Activated T-helper 1 cell treated with anti-CD3 and anti-CD28 coated beads, Interleukin-12 subunit alpha, Interleukin-12 subunit beta, Interleukin-2, Interleukin-4 antibody, amounts not matched to agents 30 ng/mL and 10 ng/mL and 1 ng/mL, durations not matched to agents 14 hours and 24 hours and 36 hours (primary cell): Measurements from ENCODE around the gene AFAP1L2. TPM values are rescaled to one million over a fixed set of nuclear protein-coding genes. Genes with fewer than 3 reads are reported as not detected.

Source experiments
- DNase-seq: peaks from one replicate; pipeline ENCODE4 v3.0.0; 2021; ENCODE audit warnings: low spot score
- H3K27ac Mint-ChIP-seq: one replicate; pipeline ENCODE4 v1.8.0; 2021; ENCODE audit warnings: mild to moderate bottlenecking, mixed read lengths
- H3K27me3 Mint-ChIP-seq: one replicate; pipeline ENCODE4 v1.8.0; 2022; ENCODE audit warnings: mild to moderate bottlenecking, moderate library complexity, mixed read lengths; ENCODE audit not compliant: insufficient read depth
- H3K36me3 Mint-ChIP-seq: one replicate; pipeline ENCODE4 v1.8.0; 2021; ENCODE audit warnings: low read depth, mixed read lengths
- H3K4me1 Mint-ChIP-seq: one replicate; pipeline ENCODE4 v1.8.0; 2021; ENCODE audit warnings: low read depth, mixed read lengths
- H3K4me3 Mint-ChIP-seq: one replicate; pipeline ENCODE4 v1.8.0; 2021; ENCODE audit warnings: mild to moderate bottlenecking, moderate library complexity, mixed read lengths
- H3K9me3 Mint-ChIP-seq: one replicate; pipeline ENCODE4 v1.8.0; 2021; ENCODE audit warnings: mixed read lengths
- intact Hi-C: fragments of 100-400 bp; cut with micrococcal nuclease; formaldehyde crosslinking; loops from one replicate; pipeline ENCODE4 v1.15.1; 2024
- total RNA-seq: library from RNA; stranded (reverse); gene quantifications from 2 replicates; pipeline ENCODE4 v1.2.3, GENCODE V29; 2022

Gene AFAP1L2
- total RNA-seq, 1 donor from 2014 or later: 3.7 TPM

- peaks cover 2% of the 10 kb centered on the region for H3K27me3 Mint-ChIP-seq
- H3K9me3 Mint-ChIP-seq: no peaks in the 10 kb centered on the region
- H3K27ac Mint-ChIP-seq: no peak overlapping the region
- H3K4me3 Mint-ChIP-seq: no peak overlapping the region
- H3K4me1 Mint-ChIP-seq: no peaks in the 10 kb centered on the region
- H3K36me3 Mint-ChIP-seq: no peaks in the 10 kb centered on the region
- no peak for DNase-seq
- intact Hi-C loops: no loop called here
Observed at GRCh38 chr10:114288424-114289095, 115.7 kb downstream of the AFAP1L2 start.

DNA sequence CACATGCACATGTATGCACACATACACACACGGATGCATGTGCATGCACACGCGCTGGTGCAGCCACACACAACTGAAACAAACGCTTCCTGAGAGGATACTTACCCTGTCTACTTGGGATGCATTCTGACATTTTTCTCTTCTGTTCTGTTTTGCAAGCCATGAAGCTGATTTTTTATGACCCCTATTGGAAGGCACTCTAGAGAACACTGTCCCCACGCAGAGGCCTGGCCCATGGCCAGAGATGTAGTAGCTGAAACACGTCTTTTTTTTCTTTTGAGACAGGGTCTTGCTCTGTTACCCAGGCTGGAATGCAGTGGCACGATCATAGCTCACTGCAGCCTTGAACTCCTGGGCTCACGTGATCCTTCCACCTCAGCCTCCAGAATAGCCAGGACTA, 117.4 kb downstream of the AFAP1L2 start:
- intact Hi-C loops: no loop called here
- Mint-ChIP-seq H3K4me3 (no peak overlapping the region), H3K36me3 (no peaks in the 10 kb centered on the region), H3K27me3 (no peaks in the 10 kb centered on the region), H3K9me3 (no peaks in the 10 kb centered on the region), H3K27ac (no peak overlapping the region), H3K4me1 (no peaks in the 10 kb centered on the region)
- no peak for DNase-seq

- no peak for DNase-seq
- Mint-ChIP-seq H3K4me1 (no peaks in the 10 kb centered on the region), H3K27me3 (no peaks in the 10 kb centered on the region), H3K9me3 (no peaks in the 10 kb centered on the region), H3K27ac (no peak overlapping the region), H3K36me3 (no peaks in the 10 kb centered on the region), H3K4me3 (no peak overlapping the region)
- intact Hi-C loops: no loop called here
Observed at GRCh38 chr10:114285961-114286441, 118.3 kb downstream of the AFAP1L2 start.

DNA sequence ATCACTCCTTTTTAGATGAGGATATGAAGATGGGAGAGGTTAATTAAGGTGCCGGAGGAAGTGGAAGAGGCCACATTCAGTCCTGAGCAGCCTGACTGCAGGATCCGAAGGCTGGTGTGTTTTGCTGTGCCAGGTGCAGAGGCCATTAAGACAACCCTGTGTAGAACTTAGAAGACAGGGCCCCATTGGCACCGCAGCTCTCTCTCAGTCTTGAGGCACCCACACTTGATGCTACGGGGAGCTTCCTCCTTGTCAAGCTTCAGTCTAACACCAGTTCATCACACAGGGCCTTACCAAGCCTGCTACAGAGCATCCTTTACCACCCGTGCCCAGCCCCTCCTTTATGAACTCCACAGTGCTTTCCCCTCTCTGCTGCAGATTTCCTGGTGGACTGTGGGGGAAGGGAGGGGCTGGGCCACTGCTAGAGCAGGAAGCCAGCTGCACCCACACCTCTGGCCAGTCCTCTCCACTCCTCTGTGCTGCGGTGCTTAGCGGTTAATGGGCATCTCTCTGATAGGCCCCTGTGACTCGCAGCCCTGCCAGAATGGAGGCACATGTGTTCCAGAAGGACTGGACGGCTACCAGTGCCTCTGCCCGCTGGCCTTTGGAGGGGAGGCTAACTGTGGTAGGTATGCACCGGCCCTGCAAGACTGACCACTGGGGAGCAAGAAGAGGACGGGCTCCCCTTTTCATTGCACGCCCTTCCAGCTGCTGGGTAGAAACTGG, 119.8 kb downstream of the AFAP1L2 start:
- no peaks in the 10 kb centered on the region for H3K4me1 Mint-ChIP-seq
- no peaks in the 10 kb centered on the region for H3K9me3 Mint-ChIP-seq
- no peak overlapping the region for H3K27ac Mint-ChIP-seq
- DNase-seq: no peak
- H3K27me3 Mint-ChIP-seq: no peaks in the 10 kb centered on the region
- no peaks in the 10 kb centered on the region for H3K36me3 Mint-ChIP-seq
- intact Hi-C loops: no loop called here
- H3K4me3 Mint-ChIP-seq: no peak overlapping the region

GRCh38 chr10:114283535-114284234, 120.6 kb downstream of the AFAP1L2 start:
- Mint-ChIP-seq H3K4me1 (no peaks in the 10 kb centered on the region), H3K4me3 (no peak overlapping the region), H3K36me3 (no peaks in the 10 kb centered on the region), H3K9me3 (no peaks in the 10 kb centered on the region), H3K27me3 (peaks cover under 1% of the 10 kb centered on the region), H3K27ac (no peak overlapping the region)
- intact Hi-C loops: no loop called here
- DNase-seq: no peak

DNA sequence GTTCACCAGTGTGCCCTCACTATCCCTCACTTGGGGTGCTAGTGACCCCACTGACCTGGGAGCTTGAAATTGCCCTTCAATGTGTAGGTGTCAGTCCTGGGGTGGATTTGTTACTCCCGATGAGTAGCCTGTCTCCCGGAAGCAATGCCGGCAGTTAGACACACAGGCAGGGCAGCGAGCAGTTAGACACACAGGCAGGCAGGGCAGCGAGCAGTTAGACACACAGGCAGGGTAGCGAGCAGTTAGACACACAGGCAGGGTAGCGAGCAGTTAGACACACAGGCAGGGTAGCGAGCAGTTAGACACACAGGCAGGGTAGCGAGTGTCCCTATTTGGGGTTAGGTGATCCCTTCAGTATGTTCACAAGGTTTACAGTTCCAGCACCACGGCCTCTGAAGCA, 121.2 kb downstream of the AFAP1L2 start:
- DNase-seq: no peak
- H3K4me1 Mint-ChIP-seq: no peaks in the 10 kb centered on the region
- H3K36me3 Mint-ChIP-seq: no peaks in the 10 kb centered on the region
- no peaks in the 10 kb centered on the region for H3K9me3 Mint-ChIP-seq
- H3K27me3 Mint-ChIP-seq: peaks cover 2% of the 10 kb centered on the region
- intact Hi-C loops: no loop called here
- H3K27ac Mint-ChIP-seq: no peak overlapping the region
- no peak overlapping the region for H3K4me3 Mint-ChIP-seq

DNA sequence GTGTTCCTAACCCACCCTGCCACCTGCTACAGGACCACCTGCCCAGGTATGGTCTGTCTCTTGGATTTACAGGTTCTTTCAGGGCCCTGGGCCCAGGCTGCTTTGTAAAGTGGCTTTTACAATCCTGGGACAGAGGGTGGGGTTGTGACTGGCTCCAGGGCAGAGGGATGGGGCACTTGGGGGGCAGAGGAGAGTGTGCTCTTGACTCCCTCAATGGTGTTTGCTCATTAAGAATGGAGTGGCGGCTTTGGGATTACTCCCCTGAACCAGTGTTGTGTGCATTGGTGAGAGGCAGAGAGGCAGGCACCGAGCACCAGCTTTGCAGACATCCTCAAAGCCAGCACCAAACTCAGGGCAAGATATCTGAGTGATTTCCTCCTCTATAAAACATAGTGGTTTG, 121.8 kb downstream of the AFAP1L2 start:
- Mint-ChIP-seq H3K36me3 (no peaks in the 10 kb centered on the region), H3K27ac (no peak overlapping the region), H3K27me3 (peaks cover 2% of the 10 kb centered on the region), H3K4me3 (no peak overlapping the region), H3K9me3 (no peaks in the 10 kb centered on the region), H3K4me1 (no peaks in the 10 kb centered on the region)
- no peak for DNase-seq
- intact Hi-C loops: no loop called here

DNA sequence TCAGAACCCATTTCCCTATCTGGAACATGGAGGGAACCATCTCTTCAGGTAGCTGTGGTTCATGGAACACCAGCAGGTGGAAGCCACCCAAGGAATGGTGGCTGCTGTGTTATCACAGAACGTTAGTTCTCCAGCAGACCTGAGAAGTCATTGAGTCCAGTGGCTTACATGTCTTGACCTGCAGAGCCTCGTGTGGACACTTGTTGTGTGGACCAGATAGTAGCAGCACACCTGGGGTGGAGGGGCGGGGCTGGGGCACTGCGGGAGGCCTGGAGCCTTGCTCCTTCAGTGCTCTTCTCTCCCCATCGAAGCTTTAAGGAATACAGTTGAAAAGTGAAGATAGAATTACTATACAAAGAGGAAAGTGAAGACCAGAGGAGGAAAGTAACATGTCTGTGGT, 122.8 kb downstream of the AFAP1L2 start:
- Mint-ChIP-seq H3K27me3 (peaks cover 2% of the 10 kb centered on the region), H3K9me3 (no peaks in the 10 kb centered on the region), H3K4me3 (no peak overlapping the region), H3K27ac (no peak overlapping the region), H3K36me3 (no peaks in the 10 kb centered on the region), H3K4me1 (no peaks in the 10 kb centered on the region)
- intact Hi-C loops: no loop called here
- DNase-seq: no peak

DNA sequence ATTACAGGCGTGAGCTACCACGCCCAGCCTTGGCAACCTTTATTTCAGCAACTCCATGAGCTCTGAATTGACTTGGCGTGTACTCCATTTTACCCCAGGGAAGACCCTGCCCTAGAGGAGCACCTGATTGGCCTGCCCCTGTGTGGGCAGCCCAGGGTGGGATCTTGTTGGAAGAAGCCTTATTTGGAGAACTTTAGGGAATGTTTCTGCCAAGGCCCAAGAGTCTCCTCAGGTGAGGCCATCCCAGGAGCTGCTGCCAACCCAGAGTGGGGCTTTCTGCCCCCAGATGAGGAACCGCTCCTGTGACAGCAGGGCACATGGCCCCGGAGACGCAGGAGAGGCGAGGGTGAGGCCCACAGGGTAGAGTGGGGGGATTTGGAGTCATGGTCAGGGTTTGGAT, 123.3 kb downstream of the AFAP1L2 start:
- intact Hi-C loops: no loop called here

DNA sequence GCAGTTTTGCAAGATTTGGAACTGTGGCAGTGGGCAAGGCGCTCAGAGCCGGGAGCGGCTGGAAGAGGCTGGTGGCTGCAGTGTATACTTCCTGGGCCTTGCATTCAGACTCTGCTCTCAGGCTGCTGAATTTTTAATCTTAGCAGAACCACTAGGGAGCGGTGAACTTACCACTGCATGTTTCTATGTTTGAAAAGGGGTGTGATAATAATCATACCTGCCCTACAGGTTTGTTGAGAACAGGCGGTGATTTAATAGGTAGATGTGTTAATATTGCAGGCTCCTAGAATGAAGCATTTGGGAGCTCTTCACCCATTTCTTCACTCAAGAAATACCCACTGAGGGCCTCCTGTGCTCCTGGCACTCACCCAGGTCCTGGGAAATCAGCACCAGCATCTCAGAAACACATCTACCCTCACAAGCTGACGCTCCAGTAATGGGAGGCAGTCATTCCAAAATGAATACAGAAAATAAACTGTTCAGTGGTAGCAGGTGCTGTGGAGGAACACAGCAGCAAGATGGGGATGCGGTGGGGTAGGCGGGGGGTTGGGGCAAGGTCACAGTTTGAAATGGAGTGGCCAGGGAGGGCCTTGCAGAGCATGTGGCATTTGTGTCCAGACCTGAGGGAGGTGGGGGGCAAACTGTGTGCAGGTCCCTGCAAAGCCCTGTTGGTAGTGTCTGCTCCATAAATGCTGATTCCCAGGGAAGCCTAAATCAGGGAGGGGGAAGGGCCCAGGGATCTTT, 124.2 kb downstream of the AFAP1L2 start:
- H3K4me1 Mint-ChIP-seq: no peaks in the 10 kb centered on the region
- H3K27ac Mint-ChIP-seq: no peak overlapping the region
- intact Hi-C loops: no loop called here
- H3K27me3 Mint-ChIP-seq: peaks cover 2% of the 10 kb centered on the region
- no peak overlapping the region for H3K4me3 Mint-ChIP-seq
- no peaks in the 10 kb centered on the region for H3K36me3 Mint-ChIP-seq
- H3K9me3 Mint-ChIP-seq: no peaks in the 10 kb centered on the region
- DNase-seq: no peak

More for the DNA sequence above, 123.3 kb downstream of the AFAP1L2 start:
- H3K9me3 Mint-ChIP-seq: no peaks in the 10 kb centered on the region
- H3K4me3 Mint-ChIP-seq: no peak overlapping the region
- no peak overlapping the region for H3K27ac Mint-ChIP-seq
- H3K27me3 Mint-ChIP-seq: peaks cover 2% of the 10 kb centered on the region
- no peaks in the 10 kb centered on the region for H3K4me1 Mint-ChIP-seq
- DNase-seq: no peak
- H3K36me3 Mint-ChIP-seq: no peaks in the 10 kb centered on the region

DNA sequence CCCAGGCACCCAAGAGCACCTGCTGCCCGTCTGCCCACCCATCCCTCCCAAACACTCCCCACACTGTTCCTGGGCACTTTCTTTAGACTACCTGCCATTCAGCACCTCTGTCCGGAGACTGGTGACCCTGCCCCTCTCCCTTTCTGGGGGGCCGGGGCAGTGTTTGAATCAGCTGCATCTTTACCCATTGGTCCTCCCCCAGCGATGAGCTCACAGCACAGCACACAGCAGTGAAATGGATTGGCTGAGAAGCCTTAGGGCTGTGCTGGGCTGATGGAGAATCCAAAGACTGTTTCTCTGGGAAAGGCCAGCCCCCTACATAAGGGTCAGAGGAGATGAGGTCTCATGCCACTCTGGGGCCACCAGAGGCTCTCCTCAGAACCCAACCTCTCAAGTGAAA, 125.0 kb downstream of the AFAP1L2 start:
- H3K9me3 Mint-ChIP-seq: no peaks in the 10 kb centered on the region
- H3K27me3 Mint-ChIP-seq: peaks cover 2% of the 10 kb centered on the region
- no peak overlapping the region for H3K4me3 Mint-ChIP-seq
- DNase-seq: no peak
- no peaks in the 10 kb centered on the region for H3K4me1 Mint-ChIP-seq
- intact Hi-C loops: no loop called here
- H3K36me3 Mint-ChIP-seq: no peaks in the 10 kb centered on the region
- no peak overlapping the region for H3K27ac Mint-ChIP-seq

DNA sequence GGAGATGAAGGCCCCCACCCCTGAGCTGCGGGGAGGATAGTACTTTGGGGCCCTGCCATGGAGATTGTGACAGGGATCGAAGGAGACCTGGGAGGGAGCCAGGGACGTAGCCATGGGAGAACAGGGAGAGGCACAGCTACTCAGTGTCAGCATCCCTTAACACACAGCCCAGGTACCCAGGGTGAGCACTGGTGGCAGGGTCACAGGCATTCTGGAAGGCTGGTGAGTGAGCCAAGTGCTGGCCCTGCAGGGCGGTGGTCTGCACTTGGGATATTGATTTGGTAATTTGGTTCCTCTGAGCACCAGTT, 125.5 kb downstream of the AFAP1L2 start:
- H3K36me3 Mint-ChIP-seq: no peaks in the 10 kb centered on the region
- no peak overlapping the region for H3K27ac Mint-ChIP-seq
- H3K9me3 Mint-ChIP-seq: no peaks in the 10 kb centered on the region
- intact Hi-C loops: no loop called here
- H3K4me3 Mint-ChIP-seq: no peak overlapping the region
- no peaks in the 10 kb centered on the region for H3K4me1 Mint-ChIP-seq
- DNase-seq: no peak
- peaks cover 2% of the 10 kb centered on the region for H3K27me3 Mint-ChIP-seq
